ENCODE data around the gene ATG10. TPM values are rescaled to one million over a fixed set of nuclear protein-coding genes. Genes with fewer than 3 reads are reported as not detected.

Gene ATG10
- total RNA-seq, 1 donor from 2014 or later, result 4.3 TPM

- H3K36me3 Mint-ChIP-seq (ENCODE audit: low read depth, unreplicated experiment), result peaks cover 5% of the 10 kb centered on the region
- no peak overlapping the region for H3K4me3 Mint-ChIP-seq (ENCODE audit: unreplicated experiment)
- no peak for FAIRE-seq
Measured at GRCh38 chr5:82142217-82142841, 170.5 kb downstream of the ATG10 start.

DNA sequence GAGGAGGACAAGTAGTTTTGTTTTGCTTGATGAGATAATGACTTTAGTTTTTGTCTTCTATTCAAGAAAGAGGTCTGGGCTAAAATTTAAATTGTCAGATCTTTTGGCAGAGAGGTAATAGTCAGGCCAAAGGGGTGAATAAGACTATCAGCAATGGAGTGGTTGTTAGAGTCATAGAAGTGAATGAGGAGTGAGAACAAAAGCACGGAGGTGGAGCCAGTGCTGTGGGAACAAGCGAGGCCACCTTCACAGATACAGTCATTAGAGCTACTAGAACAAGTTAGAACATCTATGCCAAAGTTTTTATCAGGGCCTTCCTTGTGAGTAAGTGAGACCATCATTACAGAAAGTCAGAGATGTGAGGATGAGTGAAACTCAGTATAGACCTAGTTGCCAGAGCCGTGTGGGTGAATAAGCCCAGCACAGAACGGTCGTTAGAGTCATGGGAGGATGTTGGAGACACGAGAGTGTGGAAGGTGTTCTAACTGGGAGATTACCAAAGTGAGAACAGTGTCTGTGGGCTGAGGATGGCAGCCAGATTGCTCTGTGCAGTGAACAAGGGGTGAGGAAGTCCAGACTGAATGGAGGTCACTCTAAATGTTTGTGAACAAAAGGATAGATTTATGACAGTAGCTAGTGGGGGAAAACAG lies 171.2 kb downstream of the ATG10 start:
- Histone ChIP-seq H3K4me1 (ENCODE audit: insufficient read depth, low read length) (no peaks in the 10 kb centered on the region), H2AFZ (ENCODE audit: low read depth, low read length) (no peak overlapping the region), H3K9me3 (ENCODE audit: insufficient read depth, low read depth, low read length) (peaks cover 2% of the 10 kb centered on the region), H3K79me2 (ENCODE audit: insufficient read depth, low read length) (no peaks in the 10 kb centered on the region), H3K4me2 (ENCODE audit: low read length) (no peak overlapping the region), H3K9ac (ENCODE audit: low read length) (no peak overlapping the region), H4K20me1 (ENCODE audit: insufficient read depth, low read length) (no peaks in the 10 kb centered on the region), H3K36me3 (ENCODE audit: insufficient read depth, low read length) (no peaks in the 10 kb centered on the region), H3K27ac (ENCODE audit: low read depth, low read length) (no peak overlapping the region), H3K27me3 (ENCODE audit: insufficient read depth, low read length) (no peaks in the 10 kb centered on the region), H3K4me3 (ENCODE audit: insufficient read depth, low read depth, low read length) (no peak overlapping the region)
- Mint-ChIP-seq H3K9me3 (ENCODE audit: unreplicated experiment) (peaks cover 4% of the 10 kb centered on the region), H3K4me1 (ENCODE audit: low read depth, unreplicated experiment) (peaks cover 2% of the 10 kb centered on the region), H3K36me3 (ENCODE audit: low read depth, unreplicated experiment) (peaks cover 2% of the 10 kb centered on the region), H3K27me3 (ENCODE audit: low read depth, unreplicated experiment) (no peaks in the 10 kb centered on the region), H3K27ac (ENCODE audit: unreplicated experiment) (no peak overlapping the region), H3K4me3 (ENCODE audit: unreplicated experiment) (no peak overlapping the region)
- FAIRE-seq (no peak), DNase-seq (ENCODE audit: low read depth) (no peak)
- TF ChIP-seq, protein P1, sequence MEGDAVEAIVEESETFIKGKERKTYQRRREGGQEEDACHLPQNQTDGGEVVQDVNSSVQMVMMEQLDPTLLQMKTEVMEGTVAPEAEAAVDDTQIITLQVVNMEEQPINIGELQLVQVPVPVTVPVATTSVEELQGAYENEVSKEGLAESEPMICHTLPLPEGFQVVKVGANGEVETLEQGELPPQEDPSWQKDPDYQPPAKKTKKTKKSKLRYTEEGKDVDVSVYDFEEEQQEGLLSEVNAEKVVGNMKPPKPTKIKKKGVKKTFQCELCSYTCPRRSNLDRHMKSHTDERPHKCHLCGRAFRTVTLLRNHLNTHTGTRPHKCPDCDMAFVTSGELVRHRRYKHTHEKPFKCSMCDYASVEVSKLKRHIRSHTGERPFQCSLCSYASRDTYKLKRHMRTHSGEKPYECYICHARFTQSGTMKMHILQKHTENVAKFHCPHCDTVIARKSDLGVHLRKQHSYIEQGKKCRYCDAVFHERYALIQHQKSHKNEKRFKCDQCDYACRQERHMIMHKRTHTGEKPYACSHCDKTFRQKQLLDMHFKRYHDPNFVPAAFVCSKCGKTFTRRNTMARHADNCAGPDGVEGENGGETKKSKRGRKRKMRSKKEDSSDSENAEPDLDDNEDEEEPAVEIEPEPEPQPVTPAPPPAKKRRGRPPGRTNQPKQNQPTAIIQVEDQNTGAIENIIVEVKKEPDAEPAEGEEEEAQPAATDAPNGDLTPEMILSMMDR (IDR thresholded peaks at IDR 0.05; ENCODE audit: insufficient read depth, low read depth, low read length), result no peak
- no peak for TF ChIP-seq EZH2 (IDR thresholded peaks at IDR 0.05; ENCODE audit: insufficient read depth, low read length)

More at GRCh38 chr5:82142217-82142841, 170.5 kb downstream of the ATG10 start:
- H3K27ac Mint-ChIP-seq (ENCODE audit: unreplicated experiment), result no peak overlapping the region
- Histone ChIP-seq H3K9ac (ENCODE audit: low read length) (no peak overlapping the region), H3K4me3 (ENCODE audit: insufficient read depth, low read depth, low read length) (no peak overlapping the region), H3K4me2 (ENCODE audit: low read length) (no peak overlapping the region), H3K9me3 (ENCODE audit: insufficient read depth, low read depth, low read length) (peaks cover 2% of the 10 kb centered on the region), H3K36me3 (ENCODE audit: insufficient read depth, low read length) (no peaks in the 10 kb centered on the region), H3K4me1 (ENCODE audit: insufficient read depth, low read length) (no peaks in the 10 kb centered on the region), H4K20me1 (ENCODE audit: insufficient read depth, low read length) (no peaks in the 10 kb centered on the region), H3K27me3 (ENCODE audit: insufficient read depth, low read length) (no peaks in the 10 kb centered on the region), H3K79me2 (ENCODE audit: insufficient read depth, low read length) (no peaks in the 10 kb centered on the region), H3K27ac (ENCODE audit: low read depth, low read length) (no peak overlapping the region), H2AFZ (ENCODE audit: low read depth, low read length) (no peak overlapping the region)
- no peaks in the 10 kb centered on the region for H3K27me3 Mint-ChIP-seq (ENCODE audit: low read depth, unreplicated experiment)
- TF ChIP-seq, protein P1 (IDR thresholded peaks at IDR 0.05; ENCODE audit: insufficient read depth, low read depth, low read length), result no peak
- no peak for TF ChIP-seq EZH2 (IDR thresholded peaks at IDR 0.05; ENCODE audit: insufficient read depth, low read length)
- no peak for DNase-seq (ENCODE audit: low read depth)
- peaks cover 6% of the 10 kb centered on the region for H3K9me3 Mint-ChIP-seq (ENCODE audit: unreplicated experiment)
- peaks cover 2% of the 10 kb centered on the region for H3K4me1 Mint-ChIP-seq (ENCODE audit: low read depth, unreplicated experiment)

Measured in astrocyte (in vitro differentiated cells and primary cell).